PC-9 (cell line): ENCODE results near the gene ORMDL1. TPM values are rescaled to one million over a fixed set of nuclear protein-coding genes. Genes with fewer than 3 reads are reported as not detected.

Experiments
- BruUV-seq: library from RNA; stranded (reverse); fragments of 400-500 nt; replicated peaks from 2 replicates; lab custom pipeline; 2021; lab: Mats Ljungman, UMichigan
- CTCF ChIA-PET: fragments of 300-600 bp; sonication (Branson Sonifier 250); formaldehyde crosslinking; loops from one replicate; lab custom pipeline; 2022; ENCODE audit warnings: antibody characterized with exemption; lab: Charles Lee
- POLR2A ChIA-PET: fragments of 300-600 bp; sonication (Branson Sonifier 250); formaldehyde crosslinking; loops from one replicate; lab custom pipeline; 2022; ENCODE audit warnings: antibody characterized with exemption; ENCODE audit not compliant: unreplicated experiment; lab: Charles Lee
- DNase-seq, 2 experiments: peaks; one replicate each; pipeline versions ENCODE4 v3.0.0 to v3.0.0-alpha.2; 2015 to 2022; ENCODE audit warnings: mixed read lengths in 1 of 2
- H2AFZ ChIP-seq: fragments of 200-600 bp; sonication (generic); 2 replicates; pipeline ENCODE4 v1.8.1; 2017; ENCODE audit warnings: antibody characterized with exemption
- H3F3A ChIP-seq: fragments of 200-600 bp; sonication (generic); 2 replicates; pipeline ENCODE4 v1.8.1; 2017; ENCODE audit warnings: antibody characterized with exemption, mild to moderate bottlenecking, low read depth; ENCODE audit not compliant: insufficient read depth
- H3K27ac ChIP-seq: fragments of 200-600 bp; sonication (generic); 2 replicates; pipeline ENCODE4 v1.6.1; 2016; ENCODE audit warnings: mixed run types
- H3K27me3 ChIP-seq: fragments of 200-600 bp; sonication (generic); 2 replicates; pipeline ENCODE4 v1.6.1; 2016; ENCODE audit warnings: low read depth, mixed run types; ENCODE audit not compliant: insufficient read depth
- H3K36me3 ChIP-seq: fragments of 200-600 bp; sonication (generic); 2 replicates; pipeline ENCODE4 v1.6.1; 2016; ENCODE audit warnings: low read depth, mixed run types
- H3K4me1 ChIP-seq: fragments of 200-600 bp; sonication (generic); replicated peaks from 2 replicates; pipeline ENCODE4 v1.6.1; 2016; ENCODE audit warnings: mixed run types; ENCODE audit not compliant: insufficient read depth
- H3K4me2 ChIP-seq: fragments of 200-600 bp; sonication (generic); 2 replicates; pipeline ENCODE4 v1.6.1; 2017; ENCODE audit warnings: mixed run types
- H3K4me3 ChIP-seq: fragments of 200-600 bp; sonication (generic); 2 replicates; pipeline ENCODE4 v1.6.1; 2016; ENCODE audit warnings: mixed run types
- H3K79me2 ChIP-seq: fragments of 200-600 bp; sonication (generic); 2 replicates; pipeline ENCODE4 v1.6.1; 2017; ENCODE audit warnings: low read depth, mixed run types
- H3K9me2 ChIP-seq: fragments of 200-600 bp; sonication (generic); 2 replicates; pipeline ENCODE4 v1.8.1; 2017; ENCODE audit warnings: mild to moderate bottlenecking; ENCODE audit not compliant: insufficient read depth
- H3K9me3 ChIP-seq: fragments of 200-600 bp; sonication (generic); 2 replicates; pipeline ENCODE4 v1.8.1; 2016; ENCODE audit warnings: low read depth; ENCODE audit not compliant: insufficient read depth
- H4K20me1 ChIP-seq: fragments of 200-600 bp; sonication (generic); 2 replicates; pipeline ENCODE4 v1.8.1; 2017; ENCODE audit not compliant: insufficient read depth
- EZH2 ChIP-seq: fragments of 200-600 bp; sonication (generic); IDR thresholded peaks from 2 replicates; pipeline ENCODE4 v1.8.0; 2017; ENCODE audit warnings: antibody characterized with exemption, low read depth
- intact Hi-C: fragments of 100-400 bp; cut with micrococcal nuclease; formaldehyde crosslinking; loops from one replicate; pipeline ENCODE4 v1.10.0; 2022; ENCODE audit not compliant: unreplicated experiment
- total RNA-seq: library from RNA; stranded (reverse); gene quantifications from 2 replicates; pipeline ENCODE4 v1.2.3, GENCODE V29; 2021
- TF ChIP-seq, protein P1 (sequence below): fragments of 200-600 bp; sonication (generic); conservative IDR thresholded peaks from 2 replicates; pipeline ENCODE4 v1.6.1; 2017; ENCODE audit warnings: mixed run types, antibody characterized with exemption, mild to moderate bottlenecking, moderate library complexity

The ORMDL1 gene
- total RNA-seq, 1 experiment from 2014 or later = 32.7 TPM

- H3K4me2 ChIP-seq = no peak overlapping the region
- no TSS peak for BruUV-seq
- H3K27ac ChIP-seq = no peak overlapping the region
- no peak overlapping the region for H3K4me3 ChIP-seq
- intact Hi-C loops = no loop called here
- H3K9me2 ChIP-seq = no peaks in the 10 kb centered on the region
- no peaks in the 10 kb centered on the region for H4K20me1 ChIP-seq
- POLR2A ChIA-PET = no interaction called here
- DNase-seq = no peak
- no peaks in the 10 kb centered on the region for H3K4me1 ChIP-seq
- no peak for TF ChIP-seq EZH2
- TF ChIP-seq, protein P1, sequence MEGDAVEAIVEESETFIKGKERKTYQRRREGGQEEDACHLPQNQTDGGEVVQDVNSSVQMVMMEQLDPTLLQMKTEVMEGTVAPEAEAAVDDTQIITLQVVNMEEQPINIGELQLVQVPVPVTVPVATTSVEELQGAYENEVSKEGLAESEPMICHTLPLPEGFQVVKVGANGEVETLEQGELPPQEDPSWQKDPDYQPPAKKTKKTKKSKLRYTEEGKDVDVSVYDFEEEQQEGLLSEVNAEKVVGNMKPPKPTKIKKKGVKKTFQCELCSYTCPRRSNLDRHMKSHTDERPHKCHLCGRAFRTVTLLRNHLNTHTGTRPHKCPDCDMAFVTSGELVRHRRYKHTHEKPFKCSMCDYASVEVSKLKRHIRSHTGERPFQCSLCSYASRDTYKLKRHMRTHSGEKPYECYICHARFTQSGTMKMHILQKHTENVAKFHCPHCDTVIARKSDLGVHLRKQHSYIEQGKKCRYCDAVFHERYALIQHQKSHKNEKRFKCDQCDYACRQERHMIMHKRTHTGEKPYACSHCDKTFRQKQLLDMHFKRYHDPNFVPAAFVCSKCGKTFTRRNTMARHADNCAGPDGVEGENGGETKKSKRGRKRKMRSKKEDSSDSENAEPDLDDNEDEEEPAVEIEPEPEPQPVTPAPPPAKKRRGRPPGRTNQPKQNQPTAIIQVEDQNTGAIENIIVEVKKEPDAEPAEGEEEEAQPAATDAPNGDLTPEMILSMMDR = no peak
- no peaks in the 10 kb centered on the region for H3K9me3 ChIP-seq
- no peaks in the 10 kb centered on the region for H3K27me3 ChIP-seq
- no peak overlapping the region for H2AFZ ChIP-seq
- no peaks in the 10 kb centered on the region for H3F3A ChIP-seq
- CTCF ChIA-PET = no interaction called here
- H3K36me3 ChIP-seq = 0 out of 2 replicates have a peak, but pooled peaks cover 4% of the 10 kb centered on the region
- H3K79me2 ChIP-seq = no peaks in the 10 kb centered on the region
These were observed 45.1 kb upstream of the ORMDL1 start for GRCh38 chr2:189829102-189829833.

GRCh38 chr2:189826039-189826438, 41.9 kb upstream of the ORMDL1 start:
- no peaks in the 10 kb centered on the region for H3F3A ChIP-seq
- POLR2A ChIA-PET = no interaction called here

DNA sequence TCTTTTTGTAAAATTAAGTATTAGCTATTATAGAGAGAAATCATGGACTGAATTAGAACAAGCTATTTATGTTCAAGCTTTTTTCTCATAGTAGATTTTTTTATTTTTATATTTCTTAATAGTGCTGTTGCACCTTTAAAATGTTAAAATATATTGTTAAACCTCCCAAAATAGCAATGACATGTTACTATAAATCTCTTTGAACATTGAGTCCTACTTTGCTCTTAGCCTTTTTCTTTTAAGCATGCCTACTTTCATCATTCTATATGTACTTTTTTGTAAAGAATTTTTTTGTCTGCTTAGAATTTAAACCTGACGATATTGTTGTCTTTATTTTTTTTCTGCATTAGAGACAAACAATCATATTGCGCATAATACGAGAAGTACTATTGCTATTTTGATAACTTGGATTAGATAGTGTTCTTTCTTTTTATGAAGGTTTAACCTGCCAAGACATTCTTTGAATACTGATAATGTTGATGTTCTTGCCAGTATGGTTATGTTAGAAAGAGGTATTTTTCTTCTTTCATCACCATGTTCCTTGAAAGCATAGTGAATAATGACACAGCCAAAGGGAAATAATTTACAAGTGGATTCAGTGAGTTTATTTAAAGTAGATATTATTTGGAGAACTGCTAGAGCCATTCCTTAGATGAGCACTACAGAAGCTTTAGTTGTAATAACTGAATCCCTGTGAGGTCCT, 40.7 kb upstream of the ORMDL1 start:
- Histone ChIP-seq H4K20me1 (no peaks in the 10 kb centered on the region), H3K9me3 (no peaks in the 10 kb centered on the region), H3F3A (no peaks in the 10 kb centered on the region), H3K27me3 (no peaks in the 10 kb centered on the region), H3K27ac (no peak overlapping the region), H3K9me2 (no peaks in the 10 kb centered on the region), H3K4me3 (no peak overlapping the region), H3K79me2 (no peaks in the 10 kb centered on the region), H2AFZ (no peak overlapping the region), H3K4me1 (no peaks in the 10 kb centered on the region), H3K4me2 (no peak overlapping the region), H3K36me3 (0 out of 2 replicates have a peak, but pooled peaks cover 4% of the 10 kb centered on the region)
- ChIA-PET POLR2A (no interaction called here), CTCF (no interaction called here)
- TF ChIP-seq EZH2 = no peak
- TF ChIP-seq, protein P1 = no peak
- BruUV-seq = no TSS peak
- DNase-seq = no peak
- intact Hi-C loops = no loop called here

More at GRCh38 chr2:189826039-189826438, 41.9 kb upstream of the ORMDL1 start:
- Histone ChIP-seq H3K4me1 (no peaks in the 10 kb centered on the region), H3K27me3 (no peaks in the 10 kb centered on the region), H3K36me3 (0 out of 2 replicates have a peak, but pooled peaks cover 4% of the 10 kb centered on the region), H3K4me2 (no peak overlapping the region), H4K20me1 (no peaks in the 10 kb centered on the region), H3K27ac (no peak overlapping the region), H3K9me3 (no peaks in the 10 kb centered on the region), H3K79me2 (no peaks in the 10 kb centered on the region), H2AFZ (no peak overlapping the region), H3K9me2 (no peaks in the 10 kb centered on the region), H3K4me3 (no peak overlapping the region)
- no TSS peak for BruUV-seq
- TF ChIP-seq, protein P1 = no peak
- TF ChIP-seq EZH2 = no peak
- DNase-seq = no peak
- CTCF ChIA-PET = no interaction called here
- intact Hi-C loops = no loop called here
